ENCODE measurements around the gene MACROH2A2.

GRCh38 chr10:70106958-70107791, 54.5 kb downstream of the MACROH2A2 start:
- peak in 1 of 3 experiments; percentile 18 for TF ChIP-seq CTCF (IDR thresholded peaks at IDR 0.05)
- TF ChIP-seq POLR2A (IDR thresholded peaks at IDR 0.05): no peak
